Tibial nerve (tissue), 4 donors: ENCODE measurements around the gene INHA. TPM values are rescaled to one million over a fixed set of nuclear protein-coding genes. Genes with fewer than 3 reads are reported as not detected.

Experiments used
- DNase-seq, 2 donors: peaks; one replicate each; pipeline ENCODE4 v3.0.0-alpha.2; 2019; ENCODE audit warnings: low spot score in 2 of 2
- H3K27ac ChIP-seq, 4 donors: fragments of 200-600 bp; sonication (generic) in 3 of 4; one replicate each; pipeline ENCODE4 v1.5.1; 2017 to 2019; ENCODE audit warnings: mild to moderate bottlenecking in 1 of 4
- H3K27me3 ChIP-seq, 2 donors: fragments of 200-600 bp; sonication (generic) in 1 of 2; one replicate each; pipeline versions ENCODE4 v1.5.1 to v1.6.0; 2017 to 2019
- H3K36me3 ChIP-seq, 3 donors: fragments of 200-600 bp; sonication (generic); one replicate each; pipeline ENCODE4 v1.5.1; 2018 to 2019
- H3K4me1 ChIP-seq, 4 donors: fragments of 200-600 bp; sonication (generic) in 3 of 4; one replicate each; pipeline ENCODE4 v1.5.1; 2017 to 2019
- H3K4me3 ChIP-seq, 4 donors: fragments of 200-600 bp; sonication (generic) in 3 of 4; one replicate each; pipeline ENCODE4 v1.5.1; 2017 to 2019; ENCODE audit warnings: mild to moderate bottlenecking in 1 of 4, moderate library complexity in 1 of 4
- H3K9me3 ChIP-seq, 4 donors: fragments of 200-600 bp; sonication (generic) in 3 of 4; one replicate each; pipeline ENCODE4 v1.5.1; 2017 to 2019
- EP300 ChIP-seq, 2 donors: sonication (generic); formaldehyde crosslinking; IDR thresholded peaks; one replicate each; pipeline ENCODE4 v1.6.1; 2017; ENCODE audit warnings: antibody characterized with exemption in 2 of 2, mild to moderate bottlenecking in 1 of 2
- POLR2A ChIP-seq, 2 donors: fragments of 450-650 bp; IDR thresholded peaks; one replicate each; pipeline ENCODE4 v1.6.1; 2017; ENCODE audit warnings: antibody characterized with exemption in 2 of 2, mild to moderate bottlenecking in 2 of 2, moderate library complexity in 2 of 2
- WGBS, 2 donors: methylation state at CpG; one replicate each; pipeline ENCODE4 v1.1.5; 2018; 5-methylcytosine and 5-hydroxymethylcytosine counted together
- total RNA-seq, 4 donors: library from RNA; depleted of rRNA; stranded (reverse); fragments of >200 nt; gene quantifications; one replicate each; pipeline ENCODE4 v1.1.0, GENCODE V29; 2016
- TF ChIP-seq, protein P1 (sequence below), 5 experiments: fragments of 200-600 bp in 3 of 5; fragments of 450-650 bp in 2 of 5; sonication (generic) in 3 of 5; IDR thresholded peaks; one replicate each; pipeline ENCODE4 v1.5.1; 2016 to 2019; ENCODE audit warnings: antibody characterized with exemption in 5 of 5, mild to moderate bottlenecking in 3 of 5, moderate library complexity in 2 of 5

The INHA gene
- total RNA-seq, 4 donors from 2014 or later, result 1.1 to 1.4 TPM; not detected in 2

DNA sequence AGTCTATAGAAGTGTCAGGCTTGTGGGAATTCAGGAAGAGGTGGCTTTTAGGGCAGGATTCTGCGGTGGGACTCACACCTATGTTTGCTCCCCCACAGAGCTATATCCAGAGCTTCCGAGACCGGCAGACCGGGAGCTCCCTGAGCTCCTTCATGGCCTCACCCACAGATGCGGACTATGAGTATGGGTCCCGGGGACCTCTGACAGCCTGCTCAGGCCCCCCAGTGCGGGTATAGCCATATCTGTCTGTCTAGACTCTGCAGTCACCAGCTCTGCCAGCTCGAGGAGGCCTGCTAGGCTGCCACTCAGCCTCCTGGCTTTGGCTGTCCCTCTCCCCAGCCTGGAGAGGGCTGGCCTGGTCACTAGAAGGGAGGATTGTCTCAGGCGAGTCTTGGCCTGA lies 22.5 kb upstream of the INHA start:
- no peak for DNase-seq
- Histone ChIP-seq H3K36me3 (peaks cover 0 to 27% (median 0%) of the 10 kb centered on the region in 3 donors), H3K27me3 (peaks cover 0 to 7% of the 10 kb centered on the region in 2 donors), H3K27ac (no peak overlapping the region), H3K4me3 (no peak overlapping the region), H3K9me3 (no peaks in the 10 kb centered on the region), H3K4me1 (peaks cover 0 to 31% (median 15%) of the 10 kb centered on the region in 4 donors)
- 78 to 90% methylated on average over 5 to 6 of the region's 9 CpGs for WGBS, 2 donors
- no peak for TF ChIP-seq EP300 (IDR thresholded peaks at IDR 0.05)
- no peak for TF ChIP-seq POLR2A (IDR thresholded peaks at IDR 0.05)
- TF ChIP-seq, protein P1, sequence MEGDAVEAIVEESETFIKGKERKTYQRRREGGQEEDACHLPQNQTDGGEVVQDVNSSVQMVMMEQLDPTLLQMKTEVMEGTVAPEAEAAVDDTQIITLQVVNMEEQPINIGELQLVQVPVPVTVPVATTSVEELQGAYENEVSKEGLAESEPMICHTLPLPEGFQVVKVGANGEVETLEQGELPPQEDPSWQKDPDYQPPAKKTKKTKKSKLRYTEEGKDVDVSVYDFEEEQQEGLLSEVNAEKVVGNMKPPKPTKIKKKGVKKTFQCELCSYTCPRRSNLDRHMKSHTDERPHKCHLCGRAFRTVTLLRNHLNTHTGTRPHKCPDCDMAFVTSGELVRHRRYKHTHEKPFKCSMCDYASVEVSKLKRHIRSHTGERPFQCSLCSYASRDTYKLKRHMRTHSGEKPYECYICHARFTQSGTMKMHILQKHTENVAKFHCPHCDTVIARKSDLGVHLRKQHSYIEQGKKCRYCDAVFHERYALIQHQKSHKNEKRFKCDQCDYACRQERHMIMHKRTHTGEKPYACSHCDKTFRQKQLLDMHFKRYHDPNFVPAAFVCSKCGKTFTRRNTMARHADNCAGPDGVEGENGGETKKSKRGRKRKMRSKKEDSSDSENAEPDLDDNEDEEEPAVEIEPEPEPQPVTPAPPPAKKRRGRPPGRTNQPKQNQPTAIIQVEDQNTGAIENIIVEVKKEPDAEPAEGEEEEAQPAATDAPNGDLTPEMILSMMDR (IDR thresholded peaks at IDR 0.05), result no peak

DNA sequence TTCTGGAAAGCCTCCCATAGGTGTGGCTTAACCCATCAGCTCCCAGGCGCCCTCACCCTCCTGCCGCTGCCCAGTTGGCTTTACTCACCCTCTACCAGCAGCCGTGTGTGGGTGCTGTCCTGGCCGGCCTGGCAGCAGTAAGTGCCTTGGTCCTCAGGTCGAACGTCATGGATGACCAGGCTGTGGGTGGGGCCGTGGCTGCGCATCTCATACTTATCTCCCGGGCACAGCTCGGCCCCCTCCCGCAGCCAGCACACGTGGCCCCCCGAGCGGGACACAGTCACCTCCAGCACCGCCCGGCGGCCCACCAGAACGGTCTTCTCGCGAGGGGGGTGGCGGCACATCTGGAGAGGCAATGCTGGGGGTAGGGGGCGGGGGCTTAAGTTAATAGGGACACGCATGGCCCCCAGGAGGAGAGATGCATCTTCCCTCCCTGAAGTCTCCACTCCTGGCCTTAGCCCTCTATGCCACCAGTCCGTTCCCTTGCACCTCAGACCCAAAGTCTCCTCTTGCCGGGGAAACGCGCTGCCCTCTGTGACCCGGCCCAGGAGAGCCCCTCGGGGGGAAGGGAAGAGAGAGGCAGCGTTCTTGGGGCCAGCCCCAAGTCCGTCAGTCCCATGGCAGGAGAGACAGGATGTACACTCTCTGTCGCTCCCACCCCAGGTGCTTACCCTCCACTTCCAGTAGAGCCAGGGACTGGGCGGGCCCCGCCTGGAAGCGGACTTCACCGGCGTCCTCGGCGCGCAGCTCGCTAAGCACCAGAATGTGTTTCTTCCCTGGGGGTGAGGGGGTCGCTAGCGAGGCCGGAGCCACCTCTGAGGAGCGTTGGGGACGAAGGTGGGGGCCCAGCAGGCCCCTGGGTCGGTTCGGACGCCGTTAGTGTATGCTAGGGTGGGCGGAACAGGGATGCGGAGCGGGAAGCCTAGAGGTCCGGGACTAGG lies 20.4 kb upstream of the INHA start:
- H3K36me3 ChIP-seq, result peaks cover 0 to 47% (median 0%) of the 10 kb centered on the region in 3 donors
- peaks cover 0 to 7% of the 10 kb centered on the region in 2 donors for H3K27me3 ChIP-seq
- peak overlapping the region; percentile 44 to 68 (median 56) for H3K4me3 ChIP-seq
- WGBS, 2 donors, result 6 to 8% methylated on average over 23 to 43 of the region's 54 CpGs
- H3K9me3 ChIP-seq, result no peaks in the 10 kb centered on the region
- H3K27ac ChIP-seq, result peak overlapping the region in 3 of 4 donors; percentile 44 to 87 (median 63)
- TF ChIP-seq, protein P1 (IDR thresholded peaks at IDR 0.05), result no peak
- TF ChIP-seq POLR2A (IDR thresholded peaks at IDR 0.05), result no peak
- no peak for TF ChIP-seq EP300 (IDR thresholded peaks at IDR 0.05)
- peaks cover 0 to 25% (median 14%) of the 10 kb centered on the region in 4 donors for H3K4me1 ChIP-seq
- no peak for DNase-seq

- H3K27me3 ChIP-seq, result peaks cover 0 to 7% of the 10 kb centered on the region in 2 donors
- peaks cover 0 to 25% (median 14%) of the 10 kb centered on the region in 4 donors for H3K4me1 ChIP-seq
- H3K9me3 ChIP-seq, result no peaks in the 10 kb centered on the region
- peaks cover 0 to 52% (median 0%) of the 10 kb centered on the region in 3 donors for H3K36me3 ChIP-seq
- 2% methylated on average over 14 to 45 of the region's 99 CpGs for WGBS, 2 donors
- peak overlapping the region; percentile 44 to 87 (median 62) for H3K27ac ChIP-seq
- DNase-seq, result peak; percentile 80 to 87
- peak overlapping the region; percentile 44 to 68 (median 56) for H3K4me3 ChIP-seq
- TF ChIP-seq POLR2A (IDR thresholded peaks at IDR 0.05), result no peak
- TF ChIP-seq EP300 (IDR thresholded peaks at IDR 0.05), result peak in 1 of 2 donors; percentile 66
These were observed 19.5 kb upstream of the INHA start for GRCh38 chr2:219552382-219553167.

DNA sequence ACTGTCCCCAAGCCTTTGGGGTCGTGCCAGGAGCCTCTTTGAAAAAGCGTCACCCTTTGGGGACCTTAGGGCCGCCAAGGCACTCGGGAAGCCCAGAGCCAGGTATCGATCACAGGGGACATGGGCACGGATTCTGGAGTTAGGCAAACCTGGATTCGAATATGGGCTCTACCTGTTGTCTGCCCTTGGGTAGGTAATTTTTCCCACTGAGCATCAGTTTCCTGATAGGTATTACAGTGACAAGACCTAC lies 19.0 kb upstream of the INHA start:
- Histone ChIP-seq H3K27ac (peak overlapping the region in 1 of 4 donors; percentile 87), H3K4me1 (peaks cover 0 to 25% (median 14%) of the 10 kb centered on the region in 4 donors), H3K36me3 (peaks cover 0 to 57% (median 0%) of the 10 kb centered on the region in 3 donors), H3K27me3 (peaks cover 0 to 7% of the 10 kb centered on the region in 2 donors), H3K9me3 (no peaks in the 10 kb centered on the region), H3K4me3 (peak overlapping the region; percentile 44 to 68 (median 56))
- TF ChIP-seq, protein P1 (IDR thresholded peaks at IDR 0.05), result no peak
- TF ChIP-seq POLR2A (IDR thresholded peaks at IDR 0.05) (no peak), EP300 (IDR thresholded peaks at IDR 0.05) (no peak)
- 32 to 37% methylated on average over 7 of the region's 7 CpGs for WGBS, 2 donors
- DNase-seq, result no peak

- Histone ChIP-seq H3K4me1 (peaks cover 0 to 25% (median 14%) of the 10 kb centered on the region in 4 donors), H3K27ac (no peak overlapping the region), H3K27me3 (peaks cover 0 to 7% of the 10 kb centered on the region in 2 donors), H3K4me3 (no peak overlapping the region), H3K9me3 (no peaks in the 10 kb centered on the region), H3K36me3 (peaks cover 0 to 61% (median 0%) of the 10 kb centered on the region in 3 donors)
- TF ChIP-seq POLR2A (IDR thresholded peaks at IDR 0.05) (no peak), EP300 (IDR thresholded peaks at IDR 0.05) (no peak)
- TF ChIP-seq, protein P1 (IDR thresholded peaks at IDR 0.05), result no peak
- 76 to 79% methylated on average over 12 of the region's 12 CpGs for WGBS, 2 donors
- no peak for DNase-seq
These were observed 18.6 kb upstream of the INHA start for GRCh38 chr2:219553463-219553963.
